Stimulated activated CD8-positive, alpha-beta memory T cell treated with anti-CD3 and anti-CD28 coated beads, Interleukin-2, amount 100 ng/mL, for 48 hours (primary cell): Measurements from ENCODE around the gene BACE2.
"Not testable (repeated sequence)": the region's sequence is repeated elsewhere in the genome, so short reads cannot be mapped to it uniquely, and the experiment has no call there.

Experiments used
- DNase-seq, 2 donors: peaks; one replicate each; pipeline ENCODE4 v3.0.0-alpha.2; 2020; ENCODE audit warnings: low read depth in 2 of 2

The BACE2 gene

DNA sequence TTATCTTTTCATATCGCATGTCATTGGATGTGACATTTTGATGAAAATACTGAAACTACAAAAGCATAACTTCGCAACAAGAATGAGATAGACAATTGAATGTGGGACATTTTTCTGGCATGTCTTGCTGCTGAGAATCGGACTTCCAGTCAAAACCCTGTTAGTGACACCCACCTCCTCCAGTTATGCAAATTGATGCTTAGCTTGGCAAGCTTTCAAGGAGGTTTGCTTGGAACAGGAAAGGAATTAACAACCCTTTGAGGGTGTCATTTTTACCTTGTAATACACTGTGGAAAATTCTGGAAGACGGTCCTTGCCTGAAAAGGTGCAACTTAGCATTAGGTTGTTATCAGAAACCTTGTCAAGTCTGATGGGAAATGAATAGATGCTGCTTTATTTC is 109.9 kb downstream of the BACE2 start:
- no peak for DNase-seq

DNA sequence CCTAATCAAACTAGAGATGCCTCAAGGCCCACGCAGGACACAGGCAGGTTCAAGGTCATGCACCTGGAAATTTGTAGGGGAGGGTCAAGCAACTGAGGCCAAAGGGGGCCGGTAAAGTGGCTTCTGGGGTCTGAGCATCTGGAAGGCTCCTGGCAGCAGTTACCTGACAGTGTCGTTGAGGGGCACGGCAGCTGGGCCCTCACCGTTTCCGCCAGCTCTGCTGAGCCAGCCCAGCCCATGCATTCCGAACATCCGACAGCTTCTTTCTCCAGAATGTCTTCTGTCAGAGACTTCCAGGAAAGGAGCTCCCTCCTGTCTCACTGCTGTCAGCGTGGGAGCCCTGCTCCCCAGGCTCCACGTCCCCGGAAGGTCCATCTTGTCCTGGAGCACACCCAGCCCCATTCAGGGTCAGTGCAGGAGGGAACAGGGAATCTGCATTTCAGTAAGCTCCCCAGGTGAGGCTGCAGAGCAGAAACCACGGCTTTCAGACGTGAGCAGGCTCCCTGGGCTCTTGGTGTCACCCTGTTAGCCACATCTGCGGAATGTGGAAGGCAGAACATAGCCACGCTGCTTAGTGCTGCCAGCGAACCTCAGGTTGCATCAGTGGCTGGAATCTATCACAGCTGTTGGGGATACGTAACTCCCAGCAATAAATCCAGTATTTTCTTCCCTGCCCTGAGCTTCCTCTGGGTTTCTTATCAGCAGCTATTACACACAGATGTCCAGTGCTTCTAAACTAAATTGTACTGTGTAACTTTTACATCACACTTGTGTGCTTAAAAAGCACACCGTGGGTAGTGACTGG is 112.4 kb downstream of the BACE2 start:
- DNase-seq: no peak

- no peak for DNase-seq
Observed at GRCh38 chr21:41282412-41282811, 114.5 kb downstream of the BACE2 start.

- DNase-seq: no peak
Observed at GRCh38 chr21:41283211-41283818, 115.4 kb downstream of the BACE2 start.

GRCh38 chr21:41289431-41289830 is 121.5 kb downstream of the BACE2 start:
- no peak for DNase-seq

DNA sequence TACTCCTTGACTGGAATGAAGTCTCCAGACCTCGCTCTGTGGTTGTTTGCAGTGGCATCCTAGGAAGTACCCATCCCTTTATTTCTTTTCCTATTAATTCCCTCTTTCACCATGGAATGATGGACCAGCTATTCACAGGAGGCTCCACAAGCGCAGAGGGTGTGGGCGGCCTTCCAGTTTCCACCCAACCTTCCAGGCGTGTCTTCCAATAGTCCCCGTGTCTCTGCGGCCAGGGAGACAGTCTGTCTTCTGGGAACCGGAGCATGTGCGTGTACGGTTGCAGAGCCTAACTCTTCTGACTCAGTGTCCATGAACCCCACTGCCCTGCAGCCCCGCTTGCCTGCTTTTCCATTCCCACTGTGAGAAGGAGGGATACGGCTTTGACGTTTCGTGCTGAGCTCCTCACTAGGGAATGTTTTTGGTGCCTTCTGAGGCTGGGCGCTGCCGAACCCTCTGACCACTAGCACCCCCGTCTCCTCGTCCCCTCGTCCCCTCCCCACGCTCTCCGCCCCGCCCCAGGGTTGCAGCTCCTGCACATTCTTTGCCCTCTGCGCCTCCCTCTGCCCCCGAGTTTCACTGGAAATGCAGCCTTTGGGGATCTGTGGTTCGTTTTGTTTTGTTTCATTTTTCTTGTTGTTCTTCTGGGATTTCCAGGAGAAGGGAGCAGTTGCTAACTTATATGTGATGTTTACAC is 122.3 kb downstream of the BACE2 start:
- no peak for DNase-seq

DNA sequence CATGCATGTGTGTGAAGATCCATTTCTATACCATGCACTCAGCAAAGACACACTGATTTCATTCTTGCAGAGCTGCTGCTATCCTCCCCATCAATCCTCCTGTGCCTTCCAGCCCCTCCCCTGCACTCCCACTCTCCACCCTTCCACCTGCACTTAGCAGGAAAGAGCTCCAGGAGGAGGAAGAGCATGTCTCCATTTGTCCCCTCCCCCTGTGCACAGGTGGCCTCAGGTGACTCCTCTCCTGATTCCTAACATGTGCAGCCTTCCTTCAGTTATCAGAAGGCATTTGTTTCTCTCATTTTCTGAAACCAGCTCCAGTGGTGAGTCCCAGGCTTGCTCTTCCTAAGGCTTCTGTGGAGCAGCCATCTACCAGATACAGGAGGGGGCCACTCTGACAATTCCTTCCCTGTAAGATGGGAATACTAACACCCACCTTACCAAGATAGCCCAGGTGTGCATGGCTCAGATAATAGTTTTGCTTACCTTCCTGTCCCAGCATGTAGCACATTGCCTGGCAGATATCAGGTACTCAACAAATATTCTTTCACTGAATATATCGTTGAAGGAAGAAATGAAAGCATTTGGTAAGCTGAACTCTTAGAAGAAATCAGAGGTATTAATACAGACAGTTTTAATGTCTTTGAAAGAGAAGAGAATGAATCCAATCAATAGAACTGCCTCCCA is 126.7 kb downstream of the BACE2 start:
- no peak for DNase-seq

DNA sequence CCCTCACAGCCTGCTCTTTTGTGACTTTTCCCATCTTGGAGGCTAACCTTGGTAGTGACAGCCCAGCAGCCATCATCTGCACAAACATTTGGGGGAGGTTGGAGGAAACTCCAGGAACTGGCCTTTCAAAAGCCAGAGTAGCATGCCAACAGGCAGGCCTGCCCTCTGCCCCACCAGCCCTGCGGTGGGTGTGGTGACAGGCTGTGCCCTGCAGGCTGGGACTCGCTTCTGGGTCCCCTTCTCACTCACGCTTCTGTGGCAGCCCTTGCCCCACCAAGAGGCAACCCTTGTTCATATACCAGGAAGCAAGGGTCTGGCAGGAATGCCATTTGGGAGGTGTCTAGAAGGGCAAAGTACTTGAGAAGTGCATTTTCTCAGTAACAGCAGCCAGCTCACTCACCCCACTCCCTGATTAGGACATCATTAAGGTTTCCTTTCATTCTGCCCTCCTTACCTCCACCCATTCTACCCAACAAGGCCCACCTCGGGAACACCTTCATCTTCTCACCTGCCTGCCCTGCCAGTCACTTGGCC is 127.8 kb downstream of the BACE2 start:
- no peak for DNase-seq

- no peak for DNase-seq
Observed at GRCh38 chr21:41302976-41303375, 135.0 kb downstream of the BACE2 start.

- no peak for DNase-seq
Observed at GRCh38 chr21:41304068-41304720, 136.2 kb downstream of the BACE2 start.

DNA sequence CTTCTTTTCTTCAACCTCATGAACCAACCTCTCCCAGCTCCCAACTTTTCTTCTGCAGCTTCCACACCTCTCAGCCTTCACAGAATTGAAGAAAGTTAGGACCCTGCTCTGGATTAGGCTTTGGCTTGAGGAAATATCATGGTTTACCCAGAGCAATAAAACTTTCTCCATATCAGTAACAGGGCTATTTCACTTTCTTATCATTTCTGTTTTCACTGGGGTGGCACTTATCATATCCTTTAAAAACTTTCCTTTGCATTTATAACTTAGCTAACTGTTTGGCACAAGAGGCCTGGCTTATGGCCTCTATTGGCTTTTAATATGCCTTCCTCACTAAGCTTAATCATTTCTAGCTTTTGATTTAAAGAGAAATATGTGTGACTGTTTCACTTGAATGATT is 139.3 kb downstream of the BACE2 start:
- DNase-seq: no peak

- not testable (repeated sequence) for DNase-seq
Observed at GRCh38 chr21:41313285-41314164, 145.6 kb downstream of the BACE2 start.

GRCh38 chr21:41315726-41316125 is 147.8 kb downstream of the BACE2 start:
- no peak for DNase-seq

DNA sequence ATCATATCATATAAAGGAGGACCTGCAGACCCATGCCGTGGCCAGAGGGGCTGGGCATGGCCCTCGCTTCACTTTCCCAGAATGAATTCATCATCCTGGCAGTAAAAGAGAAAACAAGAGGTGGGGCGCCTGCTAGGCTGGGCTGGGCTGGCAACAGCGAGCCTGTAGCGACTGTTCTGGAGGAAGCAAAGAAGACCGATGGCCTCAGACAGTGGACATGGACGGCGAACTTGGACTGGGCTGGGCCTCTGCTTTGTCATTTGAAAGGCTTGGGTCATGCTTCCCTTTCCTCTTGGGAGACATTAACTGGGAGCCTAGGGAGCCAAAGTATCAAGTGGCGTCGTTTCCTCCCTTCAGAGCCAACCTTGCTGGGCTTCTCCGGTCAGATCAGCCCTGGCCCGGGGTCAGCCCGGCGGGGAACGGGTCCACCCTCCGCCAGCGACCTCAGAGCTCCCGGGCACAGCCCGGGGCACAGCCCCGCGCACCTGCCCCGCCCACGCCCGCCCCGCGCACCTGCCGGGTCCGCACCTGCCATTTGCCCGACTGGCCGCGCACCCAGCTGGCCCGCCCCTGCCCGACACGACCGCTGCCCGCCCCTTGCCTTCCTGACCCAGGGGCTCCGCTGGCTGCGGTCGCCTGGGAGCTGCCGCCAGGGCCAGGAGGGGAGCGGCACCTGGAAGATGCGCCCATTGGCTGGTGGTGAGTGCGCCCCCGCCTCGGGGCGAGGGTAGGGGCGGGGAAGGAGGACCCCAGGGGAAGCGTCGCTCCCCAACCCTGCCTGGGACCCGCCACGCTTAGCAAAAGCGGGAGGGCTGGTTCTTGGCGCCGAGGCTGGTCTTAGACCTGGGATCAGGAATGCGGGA is 148.5 kb downstream of the BACE2 start, which contains the start of gene FAM3B:
FAM3B (plus strand) TSS at position 602 of the 863 bp plus-strand sequence; CDS start at position 681, 79 bp downstream.
- DNase-seq: no peak

- no peak for DNase-seq
Observed at GRCh38 chr21:41317063-41317392, 149.1 kb downstream of the BACE2 start.

- DNase-seq: no peak
Observed at GRCh38 chr21:41317458-41317857, 149.5 kb downstream of the BACE2 start.

GRCh38 chr21:41318218-41318617 is 150.3 kb downstream of the BACE2 start:
- no peak for DNase-seq

- no peak for DNase-seq
Observed at GRCh38 chr21:41319273-41319672, 151.3 kb downstream of the BACE2 start.

DNA sequence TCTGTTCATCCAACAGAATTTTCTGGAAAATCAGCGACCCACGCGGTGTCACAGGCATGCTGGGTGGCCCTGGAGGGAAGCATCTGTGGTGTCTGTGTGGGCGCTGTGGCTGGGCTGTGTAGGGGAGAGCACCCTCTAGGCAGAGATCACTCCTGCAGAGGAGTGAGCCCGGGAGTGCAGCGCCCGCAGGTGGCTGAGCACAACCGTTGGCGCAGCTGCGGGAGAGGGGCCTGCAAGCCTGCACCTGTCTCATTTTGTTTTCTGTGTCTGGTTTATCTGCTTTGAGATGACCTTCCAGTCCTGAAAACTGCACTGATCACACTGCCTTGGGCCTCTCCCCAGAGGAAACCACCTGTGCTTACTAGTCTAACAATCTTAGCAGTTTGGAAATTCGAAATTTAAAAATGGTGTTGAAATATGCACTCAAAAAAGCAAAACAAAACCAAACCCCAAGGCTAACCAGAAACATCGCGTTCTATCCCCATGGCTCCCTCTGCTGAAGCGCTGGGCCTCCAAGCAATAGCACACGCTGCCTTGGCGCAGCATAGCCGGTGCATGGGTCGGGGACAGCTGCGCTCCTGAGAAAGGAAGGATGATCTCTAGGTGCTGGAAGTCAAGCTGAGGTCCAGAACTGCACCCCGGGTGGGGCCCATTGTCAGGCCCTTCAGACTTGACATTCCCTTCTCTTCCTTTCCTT is 153.4 kb downstream of the BACE2 start:
- no peak for DNase-seq
